Eye (tissue), 1 donor: ENCODE results near the gene XYLT1.
A peak's percentile ranks its signal among the peaks of the same experiment; 100 is the strongest.

Experiments
- DNase-seq: peaks from one replicate; pipeline ENCODE4 v3.0.0-alpha.2; 2015

Gene XYLT1

GRCh38 chr16:17130733-17131132, 340.0 kb downstream of the XYLT1 start:
- DNase-seq = no peak

- DNase-seq = no peak
These were observed 340.8 kb downstream of the XYLT1 start for GRCh38 chr16:17129971-17130370.

- no peak for DNase-seq
These were observed 342.0 kb downstream of the XYLT1 start for GRCh38 chr16:17128791-17129190.

GRCh38 chr16:17126156-17126555, 344.6 kb downstream of the XYLT1 start:
- no peak for DNase-seq

- DNase-seq = no peak
These were observed 345.1 kb downstream of the XYLT1 start for GRCh38 chr16:17125671-17126070.

GRCh38 chr16:17117906-17118577, 352.7 kb downstream of the XYLT1 start:
- no peak for DNase-seq

GRCh38 chr16:17116595-17117322, 354.0 kb downstream of the XYLT1 start:
- no peak for DNase-seq

GRCh38 chr16:17109413-17109812, 361.3 kb downstream of the XYLT1 start:
- DNase-seq = no peak

GRCh38 chr16:17108596-17108995, 362.2 kb downstream of the XYLT1 start:
- no peak for DNase-seq

GRCh38 chr16:17107450-17107849, 363.3 kb downstream of the XYLT1 start:
- no peak for DNase-seq

- peak; percentile 41 for DNase-seq
These were observed 364.4 kb downstream of the XYLT1 start for GRCh38 chr16:17106243-17106791.

- peak; percentile 38 for DNase-seq
These were observed 365.4 kb downstream of the XYLT1 start for GRCh38 chr16:17105239-17105797.

- DNase-seq = no peak
These were observed 366.1 kb downstream of the XYLT1 start for GRCh38 chr16:17104654-17105053.

GRCh38 chr16:17103216-17103615, 367.5 kb downstream of the XYLT1 start:
- no peak for DNase-seq

GRCh38 chr16:17101646-17102045, 369.1 kb downstream of the XYLT1 start:
- no peak for DNase-seq

GRCh38 chr16:17098685-17099084, 372.1 kb downstream of the XYLT1 start:
- DNase-seq = peak; percentile 14

GRCh38 chr16:17084130-17084529, 386.6 kb downstream of the XYLT1 start:
- DNase-seq = peak; percentile 66

- DNase-seq = peak; percentile 72
These were observed 387.1 kb downstream of the XYLT1 start for GRCh38 chr16:17083628-17084027.

- DNase-seq = no peak
These were observed 388.5 kb downstream of the XYLT1 start for GRCh38 chr16:17082095-17082882.

- no peak for DNase-seq
These were observed 390.7 kb downstream of the XYLT1 start for GRCh38 chr16:17080105-17080504.

- DNase-seq = no peak
These were observed 391.7 kb downstream of the XYLT1 start for GRCh38 chr16:17078931-17079631.

GRCh38 chr16:17076818-17077498, 393.8 kb downstream of the XYLT1 start:
- DNase-seq = no peak
